Omental fat pad (tissue), 4 donors: Measurements from ENCODE around the gene MOBP. TPM values are rescaled to one million over a fixed set of nuclear protein-coding genes. Genes with fewer than 3 reads are reported as not detected.

Experiments used
- ATAC-seq: fragments of 150-250 bp; one replicate; pipeline ENCODE4 v1.9.1; 2016; ENCODE audit warnings: mild to moderate bottlenecking, moderate library complexity; ENCODE audit not compliant: low FRiP score
- DNase-seq: peaks from one replicate; pipeline ENCODE4 v3.0.0-alpha.2; 2019; ENCODE audit warnings: low spot score
- CTCF ChIP-seq, 3 donors: fragments of 450-650 bp; IDR thresholded peaks; one replicate each; pipeline ENCODE4 v1.5.1; 2016 to 2017; ENCODE audit warnings: antibody characterized with exemption in 3 of 3, mild to moderate bottlenecking in 3 of 3, moderate library complexity in 2 of 3
- total RNA-seq, 4 donors: library from RNA; depleted of rRNA; stranded (reverse); fragments of >200 nt; gene quantifications; one replicate each; pipeline ENCODE4 v1.1.0, GENCODE V29; 2016

MOBP gene
- total RNA-seq, 4 donors from 2014 or later, result 0.09 TPM; not detected in 3

- ATAC-seq, result no peak
- TF ChIP-seq CTCF (IDR thresholded peaks at IDR 0.05), result no peak
- no peak for DNase-seq
Measured at GRCh38 chr3:39505866-39506742, 38.6 kb downstream of the MOBP start.

GRCh38 chr3:39506863-39507262, 39.4 kb downstream of the MOBP start:
- ATAC-seq (no peak), DNase-seq (no peak)
- TF ChIP-seq CTCF (IDR thresholded peaks at IDR 0.05), result no peak

GRCh38 chr3:39513791-39514369, 46.4 kb downstream of the MOBP start:
- ATAC-seq, result no peak
- no peak for TF ChIP-seq CTCF (IDR thresholded peaks at IDR 0.05)

GRCh38 chr3:39515681-39516441, 48.4 kb downstream of the MOBP start:
- DNase-seq (no peak), ATAC-seq (no peak)
- TF ChIP-seq CTCF (IDR thresholded peaks at IDR 0.05), result no peak

More at GRCh38 chr3:39513791-39514369, 46.4 kb downstream of the MOBP start:
- no peak for DNase-seq

GRCh38 chr3:39519103-39519502, 51.6 kb downstream of the MOBP start:
- ATAC-seq, result no peak
- TF ChIP-seq CTCF (IDR thresholded peaks at IDR 0.05), result no peak
- no peak for DNase-seq

- ATAC-seq (no peak), DNase-seq (no peak)
- no peak for TF ChIP-seq CTCF (IDR thresholded peaks at IDR 0.05)
Measured at GRCh38 chr3:39519554-39520288, 52.2 kb downstream of the MOBP start.
